Hematopoietic multipotent progenitor cell treated with erythropoietin and hydrocortisone succinate and interleukin-3 and kit ligand, for 6 days (in vitro differentiated cells): Measurements from ENCODE around the gene PTPRN2.

Experiments used
- DNase-seq: peaks from one replicate; pipeline ENCODE4 v3.0.0-alpha.2; 2015

Gene PTPRN2

GRCh38 chr7:157830331-157830730, 757.3 kb downstream of the PTPRN2 start:
- no peak for DNase-seq

GRCh38 chr7:157829491-157829890, 758.1 kb downstream of the PTPRN2 start:
- no peak for DNase-seq

- DNase-seq: no peak
Observed at GRCh38 chr7:157828881-157829280, 758.7 kb downstream of the PTPRN2 start.

GRCh38 chr7:157828190-157828589, 759.4 kb downstream of the PTPRN2 start:
- DNase-seq: no peak

GRCh38 chr7:157827863-157828160, 759.8 kb downstream of the PTPRN2 start:
- no peak for DNase-seq

GRCh38 chr7:157827045-157827862, 760.4 kb downstream of the PTPRN2 start:
- no peak for DNase-seq

- no peak for DNase-seq
Observed at GRCh38 chr7:157826566-157826965, 761.1 kb downstream of the PTPRN2 start.

- DNase-seq: no peak
Observed at GRCh38 chr7:157825325-157825724, 762.3 kb downstream of the PTPRN2 start.

GRCh38 chr7:157824819-157825121, 762.9 kb downstream of the PTPRN2 start:
- DNase-seq: no peak

GRCh38 chr7:157824011-157824818, 763.4 kb downstream of the PTPRN2 start:
- no peak for DNase-seq

- DNase-seq: no peak
Observed at GRCh38 chr7:157822688-157823031, 765.0 kb downstream of the PTPRN2 start.

GRCh38 chr7:157821959-157822687, 765.5 kb downstream of the PTPRN2 start:
- no peak for DNase-seq

- no peak for DNase-seq
Observed at GRCh38 chr7:157820796-157821195, 766.8 kb downstream of the PTPRN2 start.

- no peak for DNase-seq
Observed at GRCh38 chr7:157819455-157819807, 768.2 kb downstream of the PTPRN2 start.

- DNase-seq: no peak
Observed at GRCh38 chr7:157818701-157819454, 768.7 kb downstream of the PTPRN2 start.

GRCh38 chr7:157817944-157818700, 769.5 kb downstream of the PTPRN2 start:
- DNase-seq: no peak

- DNase-seq: no peak
Observed at GRCh38 chr7:157817433-157817832, 770.2 kb downstream of the PTPRN2 start.

- DNase-seq: no peak
Observed at GRCh38 chr7:157816526-157817250, 770.9 kb downstream of the PTPRN2 start.

GRCh38 chr7:157816086-157816485, 771.5 kb downstream of the PTPRN2 start:
- DNase-seq: no peak

- DNase-seq: no peak
Observed at GRCh38 chr7:157815706-157816022, 772.0 kb downstream of the PTPRN2 start.

- DNase-seq: no peak
Observed at GRCh38 chr7:157814931-157815705, 772.5 kb downstream of the PTPRN2 start.
